Adrenal gland (tissue), 12 donors: ENCODE results near the gene SMG1. TPM values are rescaled to one million over a fixed set of nuclear protein-coding genes. Genes with fewer than 3 reads are reported as not detected.

Experiments used
- DNase-seq, 7 donors: peaks; one replicate each; pipeline ENCODE4 v3.0.0-alpha.2; 2019 to 2020
- H3K27ac ChIP-seq, 5 donors: fragments of 200-600 bp; sonication (generic) in 4 of 5; 1 replicate in 3 of 5; 2 replicates in 2 of 5; pipeline versions ENCODE4 v1.5.1 to v1.8.0; 2016 to 2020; ENCODE audit warnings: mild to moderate bottlenecking in 1 of 5
- H3K27me3 ChIP-seq: fragments of 200-600 bp; 2 replicates; pipeline ENCODE4 v1.8.0; 2021
- H3K36me3 ChIP-seq, 2 donors: fragments of 200-600 bp; replicated peaks in 1 of 2; 1 replicate in 1 of 2; 2 replicates in 1 of 2; pipeline versions ENCODE4 v1.5.1 to v1.8.0; 2018 to 2022
- H3K4me1 ChIP-seq, 2 donors: fragments of 200-600 bp; replicated peaks in 1 of 2; 1 replicate in 1 of 2; 2 replicates in 1 of 2; pipeline versions ENCODE4 v1.5.1 to v1.8.0; 2018 to 2021
- H3K4me3 ChIP-seq, 4 donors: fragments of 200-600 bp; sonication (generic) in 3 of 4; one replicate each; pipeline ENCODE4 v1.5.1; 2016 to 2018
- H3K9me3 ChIP-seq, 3 donors: fragments of 200-600 bp; sonication (generic) in 1 of 3; replicated peaks in 1 of 3; 1 replicate in 2 of 3; 2 replicates in 1 of 3; pipeline versions ENCODE4 v1.5.1 to v1.8.0; 2016 to 2021
- POLR2A ChIP-seq, 2 donors: fragments of 450-650 bp; IDR thresholded peaks; one replicate each; pipeline ENCODE4 v1.6.1; 2017; ENCODE audit warnings: antibody characterized with exemption in 2 of 2, mild to moderate bottlenecking in 2 of 2, moderate library complexity in 1 of 2
- WGBS, 4 donors: extraction: QIAGEN DNeasy Blood & Tissue Kit in 2 of 4; methylation state at CpG; one replicate each; pipeline versions ENCODE4 v1.1.5 to v1.1.7; 2013 to 2017; 5-methylcytosine and 5-hydroxymethylcytosine counted together
- intact Hi-C, 2 donors: fragments of 100-400 bp; cut with DNase I; formaldehyde crosslinking; loops; one replicate each; pipeline versions ENCODE4 v1.14.1 to v1.15.0; 2022 to 2023
- polyA plus RNA-seq, 3 donors: library from polyadenylated mRNA; stranded (reverse); fragments of 200-250 nt in 2 of 3; fragments of 350-450 nt in 1 of 3; fragmentation: Illumina TruSeq in 1 of 3; extraction: RNeasy Lipid Tissue Mini Kit (QIAGEN cat#74804) in 1 of 3; gene quantifications; one replicate each; pipeline ENCODE4 v1.2.3, GENCODE V29; 2013 to 2014
- total RNA-seq, 9 donors: library from RNA; depleted of rRNA in 4 of 9; stranded (reverse); fragments of >200 nt in 4 of 9; fragments of 120-200 nt in 1 of 9; fragmentation: NEBNext Ultra II Directional in 1 of 9; extraction: Animal tissue kit (Norgen Biotek cat#: 25700) in 1 of 9; gene quantifications; one replicate each; pipeline versions ENCODE4 v1.1.0 to v1.2.4, GENCODE V29; 2013 to 2023
- TF ChIP-seq, protein P1 (sequence below), 6 experiments: fragments of 450-650 bp in 4 of 6; fragments of 200-600 bp in 2 of 6; sonication (generic) in 1 of 6; IDR thresholded peaks; 1 replicate in 5 of 6; 2 replicates in 1 of 6; pipeline versions ENCODE4 v1.5.1 to v1.8.0; 2016 to 2021; ENCODE audit warnings: antibody characterized with exemption in 6 of 6, mild to moderate bottlenecking in 2 of 6, moderate library complexity in 1 of 6
- donor health status: healthy with polysubstance abuse.
- donor health status: Bipolar disorder and iron deficiency.
- donor health status: DM: yes; HTN: yes; CAD: no.
- donor health status: DM: no; HTN: no; CAD: no.
- donor health status: DM: no; HTN: no; CAD: no.
- donor health status: DM: yes; HTN: yes; CAD: no.

The SMG1 gene
- total and polyA plus RNA-seq, 12 donors = 6.3 to 90.9 (median 43.4) TPM

DNA sequence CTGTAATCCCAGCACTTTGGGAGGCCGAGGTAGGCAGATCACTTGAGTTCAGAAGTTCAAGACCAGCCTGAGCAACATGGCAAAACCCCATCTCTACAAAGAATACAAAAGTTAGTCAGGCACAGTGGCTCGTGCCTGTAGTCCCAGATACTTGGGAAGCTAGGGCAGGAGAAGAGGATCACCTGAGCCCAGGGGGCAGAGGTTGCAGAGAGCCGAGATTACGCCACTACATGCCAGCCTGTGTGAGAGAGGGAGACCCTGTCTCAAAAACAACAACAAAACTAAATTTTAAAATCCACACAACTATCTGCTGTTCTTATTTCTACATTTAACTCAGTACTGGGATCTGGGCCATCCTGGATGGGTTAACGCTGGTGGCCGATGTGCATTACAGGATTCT, 83.6 kb downstream of the SMG1 start:
- no peak for DNase-seq
- peaks cover 0 to 77% of the 10 kb centered on the region in 2 donors for H3K36me3 ChIP-seq
- WGBS, 4 donors = 95 to 98% (median 96%) methylated on average over 6 of the region's 6 CpGs

DNA sequence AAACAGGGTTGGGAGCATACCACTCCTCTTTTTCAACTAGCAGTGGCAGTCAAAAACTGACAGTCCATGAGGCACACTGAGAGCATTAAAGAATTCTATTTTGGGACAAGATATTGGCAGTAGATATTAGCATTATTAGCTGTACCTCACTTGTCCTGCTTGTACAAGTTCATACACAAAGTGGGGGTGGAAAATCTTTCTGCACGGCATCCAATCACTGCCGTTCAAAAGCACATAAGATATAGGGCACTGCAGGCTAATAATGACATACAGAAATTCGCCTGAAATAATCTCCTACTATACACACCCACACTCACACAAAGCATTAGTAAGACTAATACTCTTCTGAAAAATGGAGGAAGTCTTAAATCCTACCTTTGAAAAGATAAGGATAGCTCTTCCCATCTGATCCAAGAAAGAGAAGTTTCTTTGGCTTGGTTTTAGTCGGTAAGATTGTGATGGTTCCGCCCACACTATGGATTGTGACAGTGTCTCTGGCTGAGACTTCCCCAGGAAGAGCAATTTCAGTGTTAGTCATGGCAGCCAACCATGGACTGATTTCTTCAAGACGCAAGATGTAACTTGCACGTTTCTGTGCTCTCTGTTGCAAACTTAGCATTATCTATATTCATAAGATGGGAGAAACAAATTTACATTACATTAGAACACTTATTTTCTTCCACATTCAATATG, 84.2 kb downstream of the SMG1 start:
- Histone ChIP-seq H3K4me1 (no peaks in the 10 kb centered on the region), H3K36me3 (peaks cover 0 to 77% of the 10 kb centered on the region in 2 donors), H3K4me3 (no peak overlapping the region), H3K9me3 (no peaks in the 10 kb centered on the region), H3K27me3 (no peaks in the 10 kb centered on the region), H3K27ac (no peak overlapping the region)
- no peak for TF ChIP-seq POLR2A (IDR thresholded peaks at IDR 0.05)
- TF ChIP-seq, protein P1, sequence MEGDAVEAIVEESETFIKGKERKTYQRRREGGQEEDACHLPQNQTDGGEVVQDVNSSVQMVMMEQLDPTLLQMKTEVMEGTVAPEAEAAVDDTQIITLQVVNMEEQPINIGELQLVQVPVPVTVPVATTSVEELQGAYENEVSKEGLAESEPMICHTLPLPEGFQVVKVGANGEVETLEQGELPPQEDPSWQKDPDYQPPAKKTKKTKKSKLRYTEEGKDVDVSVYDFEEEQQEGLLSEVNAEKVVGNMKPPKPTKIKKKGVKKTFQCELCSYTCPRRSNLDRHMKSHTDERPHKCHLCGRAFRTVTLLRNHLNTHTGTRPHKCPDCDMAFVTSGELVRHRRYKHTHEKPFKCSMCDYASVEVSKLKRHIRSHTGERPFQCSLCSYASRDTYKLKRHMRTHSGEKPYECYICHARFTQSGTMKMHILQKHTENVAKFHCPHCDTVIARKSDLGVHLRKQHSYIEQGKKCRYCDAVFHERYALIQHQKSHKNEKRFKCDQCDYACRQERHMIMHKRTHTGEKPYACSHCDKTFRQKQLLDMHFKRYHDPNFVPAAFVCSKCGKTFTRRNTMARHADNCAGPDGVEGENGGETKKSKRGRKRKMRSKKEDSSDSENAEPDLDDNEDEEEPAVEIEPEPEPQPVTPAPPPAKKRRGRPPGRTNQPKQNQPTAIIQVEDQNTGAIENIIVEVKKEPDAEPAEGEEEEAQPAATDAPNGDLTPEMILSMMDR (IDR thresholded peaks at IDR 0.05) = no peak
- intact Hi-C loops = no loop called here
- 89 to 93% (median 91%) methylated on average over 7 of the region's 7 CpGs for WGBS, 4 donors
- no peak for DNase-seq

More for the DNA sequence above, 83.6 kb downstream of the SMG1 start:
- Histone ChIP-seq H3K4me3 (no peak overlapping the region), H3K9me3 (no peaks in the 10 kb centered on the region), H3K4me1 (no peaks in the 10 kb centered on the region), H3K27ac (no peak overlapping the region), H3K27me3 (no peaks in the 10 kb centered on the region)
- no peak for TF ChIP-seq POLR2A (IDR thresholded peaks at IDR 0.05)
- TF ChIP-seq, protein P1 (IDR thresholded peaks at IDR 0.05) = no peak
- intact Hi-C loops = no loop called here

- Histone ChIP-seq H3K36me3 (peaks cover 0 to 77% of the 10 kb centered on the region in 2 donors), H3K4me3 (no peak overlapping the region), H3K4me1 (no peaks in the 10 kb centered on the region), H3K27ac (no peak overlapping the region), H3K9me3 (no peaks in the 10 kb centered on the region), H3K27me3 (no peaks in the 10 kb centered on the region)
- intact Hi-C loops = no loop called here
- no peak for DNase-seq
- no peak for TF ChIP-seq POLR2A (IDR thresholded peaks at IDR 0.05)
- TF ChIP-seq, protein P1 (IDR thresholded peaks at IDR 0.05) = no peak
- 86 to 88% (median 87%) methylated on average over 6 of the region's 6 CpGs for WGBS, 4 donors
Measured at GRCh38 chr16:18839555-18839954, 86.7 kb downstream of the SMG1 start.

- H3K36me3 ChIP-seq = peaks cover 0 to 93% of the 10 kb centered on the region in 2 donors
- no peaks in the 10 kb centered on the region for H3K9me3 ChIP-seq
- DNase-seq = no peak
- H3K4me1 ChIP-seq = no peaks in the 10 kb centered on the region
- H3K27ac ChIP-seq = no peak overlapping the region
- intact Hi-C loops = no loop called here
- no peak overlapping the region for H3K4me3 ChIP-seq
- no peaks in the 10 kb centered on the region for H3K27me3 ChIP-seq
- TF ChIP-seq, protein P1 (IDR thresholded peaks at IDR 0.05) = no peak
- TF ChIP-seq POLR2A (IDR thresholded peaks at IDR 0.05) = no peak
Measured at GRCh38 chr16:18836702-18837101, 89.5 kb downstream of the SMG1 start.
